Prostate gland (tissue), 2 donors: ENCODE results near the gene KCNK5.

Experiments used
- CTCF ChIP-seq, 4 experiments: fragments of 200-600 bp in 2 of 4; fragments of 450-650 bp in 2 of 4; sonication (generic) in 2 of 4; IDR thresholded peaks; 1 replicate in 3 of 4; 2 replicates in 1 of 4; pipeline ENCODE4 v1.5.1; 2016 to 2019; ENCODE audit warnings: antibody characterized with exemption in 4 of 4, mild to moderate bottlenecking in 2 of 4, moderate library complexity in 2 of 4
- POLR2AphosphoS5 ChIP-seq: sonication (generic); formaldehyde crosslinking; IDR thresholded peaks from one replicate; pipeline ENCODE4 v1.6.1; 2017; ENCODE audit warnings: antibody characterized with exemption

- no peak for TF ChIP-seq CTCF (IDR thresholded peaks at IDR 0.05)
- no peak for TF ChIP-seq POLR2AphosphoS5
These were observed 7.5 kb upstream of the KCNK5 start for GRCh38 chr6:39236742-39237141.
